OCI-LY7 (cell line): ENCODE data around the gene CPEB1. TPM values are rescaled to one million over a fixed set of nuclear protein-coding genes. Genes with fewer than 3 reads are reported as not detected.

Experiments
- BruUV-seq: library from RNA; stranded (reverse); fragments of 400-500 nt; replicated peaks from 2 replicates; lab custom pipeline; 2021; lab: Mats Ljungman, UMichigan
- CTCF ChIA-PET: fragments of 300-600 bp; sonication (Branson Sonifier 250); formaldehyde crosslinking; loops from one replicate; lab custom pipeline; 2022; ENCODE audit warnings: antibody characterized with exemption; ENCODE audit not compliant: unreplicated experiment; lab: Charles Lee
- POLR2A ChIA-PET: fragments of 300-600 bp; sonication (Branson Sonifier 250); formaldehyde crosslinking; loops from one replicate; lab custom pipeline; 2022; ENCODE audit warnings: antibody characterized with exemption; lab: Charles Lee
- DNase-seq: peaks from one replicate; pipeline ENCODE4 v3.0.0-alpha.2; 2015; ENCODE audit warnings: low spot score
- H2AFZ ChIP-seq: fragments of 200-600 bp; sonication (generic), shearing (Covaris generic); 2 replicates; pipeline ENCODE4 v1.6.1; 2014; ENCODE audit warnings: mild to moderate bottlenecking, antibody characterized with exemption, low read length, moderate library complexity
- H3K27ac ChIP-seq: fragments of 200-600 bp; sonication (generic); 2 replicates; pipeline ENCODE4 v1.5.1; 2014; ENCODE audit warnings: mixed run types, low read depth, mild to moderate bottlenecking, moderate library complexity, low read length, inconsistent platforms; ENCODE audit not compliant: poor library complexity, severe bottlenecking
- H3K36me3 ChIP-seq: fragments of 200-600 bp; sonication (generic); 2 replicates; pipeline ENCODE4 v1.6.1; 2014; ENCODE audit warnings: mild to moderate bottlenecking, antibody characterized with exemption, low read length, moderate library complexity, mixed read lengths; ENCODE audit not compliant: insufficient read depth
- H3K4me1 ChIP-seq: fragments of 200-600 bp; sonication (generic); 2 replicates; pipeline ENCODE4 v1.5.1; 2014; ENCODE audit warnings: mild to moderate bottlenecking, low read length; ENCODE audit not compliant: insufficient read depth, poor library complexity, severe bottlenecking
- H3K4me2 ChIP-seq: fragments of 200-600 bp; sonication (generic); 2 replicates; pipeline ENCODE4 v1.6.1; 2014; ENCODE audit warnings: mild to moderate bottlenecking, low read length
- H3K4me3 ChIP-seq: fragments of 200-600 bp; sonication (generic); 2 replicates; pipeline ENCODE4 v1.5.1; 2014; ENCODE audit warnings: mild to moderate bottlenecking, low read depth, low read length; ENCODE audit not compliant: poor library complexity, severe bottlenecking
- H3K79me2 ChIP-seq: fragments of 200-600 bp; sonication (generic); 2 replicates; pipeline ENCODE4 v1.6.1; 2016; ENCODE audit warnings: low read depth, mild to moderate bottlenecking, low read length, moderate library complexity, mixed read lengths; ENCODE audit not compliant: insufficient read depth
- H3K9me2 ChIP-seq: fragments of 200-600 bp; sonication (generic); 2 replicates; pipeline ENCODE4 v1.6.1; 2016; ENCODE audit warnings: mild to moderate bottlenecking, low read length, mixed read lengths; ENCODE audit not compliant: insufficient read depth
- H3K9me3 ChIP-seq: fragments of 200-600 bp; sonication (generic); 2 replicates; pipeline ENCODE4 v1.6.1; 2014; ENCODE audit warnings: mild to moderate bottlenecking, mixed run types, low read length, mixed read lengths
- H4K20me1 ChIP-seq: fragments of 200-600 bp; sonication (generic); 2 replicates; pipeline ENCODE4 v1.6.1; 2014; ENCODE audit warnings: mild to moderate bottlenecking, antibody characterized with exemption, low read length, moderate library complexity, mixed read lengths; ENCODE audit not compliant: insufficient read depth
- EZH2phosphoT487 ChIP-seq: fragments of 200-600 bp; sonication (generic); IDR thresholded peaks from 2 replicates; pipeline ENCODE4 v1.6.1; 2018; ENCODE audit warnings: low read depth, borderline replicate concordance, mild to moderate bottlenecking, mixed run types, antibody characterized with exemption, low read length, moderate library complexity, mixed read lengths
- intact Hi-C: fragments of 100-400 bp; cut with micrococcal nuclease; formaldehyde crosslinking; loops from one replicate; pipeline ENCODE4 v1.10.0; 2022; ENCODE audit not compliant: unreplicated experiment
- total RNA-seq, 2 experiments: library from RNA; depleted of rRNA in 1 of 2; stranded (reverse); fragments of >200 nt in 1 of 2; shearing (Covaris generic) in 1 of 2; gene quantifications; 2 replicates each; pipeline ENCODE4 v1.2.3, GENCODE V29; 2014 to 2022
- TF ChIP-seq, protein P1 (sequence below): fragments of 200-600 bp; sonication (generic); conservative IDR thresholded peaks from 2 replicates; pipeline ENCODE4 v1.5.1; 2014; ENCODE audit warnings: mild to moderate bottlenecking, antibody characterized with exemption, low read length, moderate library complexity, mixed read lengths

The CPEB1 gene
- total RNA-seq, 2 experiments from 2014 or later: not detected

GRCh38 chr15:82553846-82554245 lies 93.3 kb downstream of the CPEB1 start:
- H3K27ac ChIP-seq: no peak overlapping the region
- no peak for TF ChIP-seq EZH2phosphoT487
- TF ChIP-seq, protein P1, sequence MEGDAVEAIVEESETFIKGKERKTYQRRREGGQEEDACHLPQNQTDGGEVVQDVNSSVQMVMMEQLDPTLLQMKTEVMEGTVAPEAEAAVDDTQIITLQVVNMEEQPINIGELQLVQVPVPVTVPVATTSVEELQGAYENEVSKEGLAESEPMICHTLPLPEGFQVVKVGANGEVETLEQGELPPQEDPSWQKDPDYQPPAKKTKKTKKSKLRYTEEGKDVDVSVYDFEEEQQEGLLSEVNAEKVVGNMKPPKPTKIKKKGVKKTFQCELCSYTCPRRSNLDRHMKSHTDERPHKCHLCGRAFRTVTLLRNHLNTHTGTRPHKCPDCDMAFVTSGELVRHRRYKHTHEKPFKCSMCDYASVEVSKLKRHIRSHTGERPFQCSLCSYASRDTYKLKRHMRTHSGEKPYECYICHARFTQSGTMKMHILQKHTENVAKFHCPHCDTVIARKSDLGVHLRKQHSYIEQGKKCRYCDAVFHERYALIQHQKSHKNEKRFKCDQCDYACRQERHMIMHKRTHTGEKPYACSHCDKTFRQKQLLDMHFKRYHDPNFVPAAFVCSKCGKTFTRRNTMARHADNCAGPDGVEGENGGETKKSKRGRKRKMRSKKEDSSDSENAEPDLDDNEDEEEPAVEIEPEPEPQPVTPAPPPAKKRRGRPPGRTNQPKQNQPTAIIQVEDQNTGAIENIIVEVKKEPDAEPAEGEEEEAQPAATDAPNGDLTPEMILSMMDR: no peak
- BruUV-seq: no TSS peak
- ChIA-PET POLR2A (interaction anchor here (0.7 to 1.2 kb wide), 3 partner anchors 10 to 31 kb away, joined by 3 to 4 read pairs (median 3); no protein-coding TSS in a partner anchor), CTCF (no interaction called here)
- no peaks in the 10 kb centered on the region for H3K9me2 ChIP-seq
- no peak overlapping the region for H3K4me3 ChIP-seq
- intact Hi-C loops: no loop called here
- H3K4me1 ChIP-seq: no peaks in the 10 kb centered on the region
- H4K20me1 ChIP-seq: no peaks in the 10 kb centered on the region
- no peak overlapping the region for H2AFZ ChIP-seq
- no peak for DNase-seq
- no peaks in the 10 kb centered on the region for H3K9me3 ChIP-seq
- no peaks in the 10 kb centered on the region for H3K36me3 ChIP-seq
- no peak overlapping the region for H3K4me2 ChIP-seq
- H3K79me2 ChIP-seq: no peaks in the 10 kb centered on the region

DNA sequence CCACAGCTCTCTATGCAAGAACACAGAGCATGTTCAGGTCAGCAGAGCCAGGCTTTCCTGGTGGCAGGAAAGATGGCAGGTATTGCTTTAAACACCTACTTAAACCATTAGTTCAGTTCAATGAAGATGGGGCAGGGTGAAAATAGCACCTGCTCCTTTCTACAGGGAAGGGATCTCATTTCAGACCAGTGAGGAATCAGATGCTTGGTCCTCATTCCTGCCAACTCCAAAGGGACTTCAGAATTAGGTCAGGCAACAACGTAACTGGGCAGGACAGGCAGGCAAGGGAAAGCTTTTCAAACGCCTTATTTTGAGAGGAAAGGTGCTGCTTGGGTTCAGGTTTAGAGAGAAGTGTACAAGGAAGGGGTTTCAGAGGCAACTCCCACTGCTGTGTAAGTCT lies 94.3 kb downstream of the CPEB1 start:
- POLR2A ChIA-PET: no interaction called here
- Histone ChIP-seq H2AFZ (no peak overlapping the region), H3K9me3 (no peaks in the 10 kb centered on the region), H3K4me1 (no peaks in the 10 kb centered on the region), H3K36me3 (no peaks in the 10 kb centered on the region), H3K27ac (no peak overlapping the region), H4K20me1 (no peaks in the 10 kb centered on the region), H3K4me3 (no peak overlapping the region), H3K79me2 (no peaks in the 10 kb centered on the region), H3K4me2 (no peak overlapping the region), H3K9me2 (no peaks in the 10 kb centered on the region)
- no TSS peak for BruUV-seq
- TF ChIP-seq, protein P1: no peak
- no peak for TF ChIP-seq EZH2phosphoT487
- CTCF ChIA-PET: no interaction called here
- no peak for DNase-seq
- intact Hi-C loops: no loop called here

DNA sequence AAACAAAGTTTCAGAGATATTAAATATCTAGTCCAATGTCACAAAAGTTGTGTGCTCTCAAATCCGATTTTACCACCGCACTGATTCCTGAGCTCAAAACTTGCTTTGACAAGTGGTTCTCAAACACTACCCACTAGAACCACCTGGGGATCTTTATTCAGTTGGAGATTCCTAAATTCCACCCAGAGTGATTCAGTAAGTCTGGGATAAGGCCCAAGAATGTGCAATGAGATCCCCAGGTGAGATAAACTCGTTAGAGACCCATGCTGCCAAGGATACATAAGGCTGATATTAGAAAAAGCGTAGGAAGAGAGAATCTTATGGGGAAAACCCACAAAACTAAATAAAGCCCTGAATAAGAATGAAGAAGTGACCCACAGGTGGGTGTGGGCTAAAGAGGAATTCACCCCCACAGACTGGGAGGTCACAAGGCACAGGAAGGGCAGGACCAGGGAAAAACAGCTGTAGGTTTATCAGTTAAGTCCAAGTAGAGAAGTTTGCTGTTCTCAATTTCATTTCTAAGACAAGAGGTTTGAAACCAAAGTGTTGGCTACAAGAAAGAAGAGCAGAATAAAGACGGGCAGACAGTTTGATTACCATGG lies 95.4 kb downstream of the CPEB1 start:
- Histone ChIP-seq H3K79me2 (no peaks in the 10 kb centered on the region), H3K9me2 (no peaks in the 10 kb centered on the region), H4K20me1 (no peaks in the 10 kb centered on the region), H3K27ac (no peak overlapping the region), H3K36me3 (no peaks in the 10 kb centered on the region), H3K4me2 (no peak overlapping the region), H3K4me3 (no peak overlapping the region), H3K4me1 (no peaks in the 10 kb centered on the region), H3K9me3 (no peaks in the 10 kb centered on the region), H2AFZ (no peak overlapping the region)
- DNase-seq: no peak
- no TSS peak for BruUV-seq
- TF ChIP-seq, protein P1: no peak
- no peak for TF ChIP-seq EZH2phosphoT487
- CTCF ChIA-PET: no interaction called here
- intact Hi-C loops: no loop called here
- POLR2A ChIA-PET: no interaction called here
